Measurements from ENCODE around the gene FERMT2.

Gene FERMT2

GRCh38 chr14:52913271-52913670, 37.6 kb downstream of the FERMT2 start:
- no peak for TF ChIP-seq CREB1 (IDR thresholded peaks at IDR 0.05; ENCODE audit: low read depth)
- no peak for TF ChIP-seq NFIC (IDR thresholded peaks at IDR 0.05)
- TF ChIP-seq MAX (IDR thresholded peaks at IDR 0.05): no peak
- TF ChIP-seq EGR1 (IDR thresholded peaks at IDR 0.05): no peak
- no peak for TF ChIP-seq RAD21 (IDR thresholded peaks at IDR 0.05; ENCODE audit: low read depth)
- no peak for TF ChIP-seq USF1 (IDR thresholded peaks at IDR 0.05)

- TF ChIP-seq TEAD4 (IDR thresholded peaks at IDR 0.05) (no peak), CEBPB (IDR thresholded peaks at IDR 0.05) (no peak), TAF1 (IDR thresholded peaks at IDR 0.05; ENCODE audit: low read depth) (no peak), USF1 (IDR thresholded peaks at IDR 0.05) (no peak), TCF12 (IDR thresholded peaks at IDR 0.05; ENCODE audit: low read depth) (no peak), NFIC (IDR thresholded peaks at IDR 0.05) (no peak), MAX (IDR thresholded peaks at IDR 0.05) (no peak), CREB1 (IDR thresholded peaks at IDR 0.05; ENCODE audit: low read depth) (no peak), ZBTB7A (IDR thresholded peaks at IDR 0.05; ENCODE audit: low read depth) (no peak), YY1 (IDR thresholded peaks at IDR 0.05; ENCODE audit: low read depth) (no peak), EGR1 (IDR thresholded peaks at IDR 0.05) (no peak), REST (IDR thresholded peaks at IDR 0.05; ENCODE audit: low read depth) (no peak), EP300 (IDR thresholded peaks at IDR 0.05; ENCODE audit: borderline replicate concordance) (no peak), FOXM1 (IDR thresholded peaks at IDR 0.05; ENCODE audit: borderline replicate concordance, low read depth) (no peak), RAD21 (IDR thresholded peaks at IDR 0.05; ENCODE audit: low read depth) (no peak)
Measured at GRCh38 chr14:52911904-52912303, 38.9 kb downstream of the FERMT2 start.

- TF ChIP-seq RAD21 (IDR thresholded peaks at IDR 0.05; ENCODE audit: low read depth) (no peak), YY1 (IDR thresholded peaks at IDR 0.05; ENCODE audit: low read depth) (no peak), TAF1 (IDR thresholded peaks at IDR 0.05; ENCODE audit: low read depth) (no peak), ZBTB7A (IDR thresholded peaks at IDR 0.05; ENCODE audit: low read depth) (no peak), TEAD4 (IDR thresholded peaks at IDR 0.05) (no peak), EP300 (IDR thresholded peaks at IDR 0.05; ENCODE audit: borderline replicate concordance) (no peak), FOXM1 (IDR thresholded peaks at IDR 0.05; ENCODE audit: borderline replicate concordance, low read depth) (no peak), TCF12 (IDR thresholded peaks at IDR 0.05; ENCODE audit: low read depth) (no peak), USF1 (IDR thresholded peaks at IDR 0.05) (no peak), CEBPB (IDR thresholded peaks at IDR 0.05) (no peak), MAX (IDR thresholded peaks at IDR 0.05) (no peak), REST (IDR thresholded peaks at IDR 0.05; ENCODE audit: low read depth) (no peak), EGR1 (IDR thresholded peaks at IDR 0.05) (no peak), NFIC (IDR thresholded peaks at IDR 0.05) (no peak), CREB1 (IDR thresholded peaks at IDR 0.05; ENCODE audit: low read depth) (no peak)
Measured at GRCh38 chr14:52910572-52910971, 40.3 kb downstream of the FERMT2 start.

GRCh38 chr14:52907949-52908348, 42.9 kb downstream of the FERMT2 start:
- TF ChIP-seq YY1 (IDR thresholded peaks at IDR 0.05; ENCODE audit: low read depth) (no peak), NFIC (IDR thresholded peaks at IDR 0.05) (no peak), USF1 (IDR thresholded peaks at IDR 0.05) (no peak), ZBTB7A (IDR thresholded peaks at IDR 0.05; ENCODE audit: low read depth) (no peak), TCF12 (IDR thresholded peaks at IDR 0.05; ENCODE audit: low read depth) (no peak), CREB1 (IDR thresholded peaks at IDR 0.05; ENCODE audit: low read depth) (no peak), MAX (IDR thresholded peaks at IDR 0.05) (no peak), EP300 (IDR thresholded peaks at IDR 0.05; ENCODE audit: borderline replicate concordance) (no peak), RAD21 (IDR thresholded peaks at IDR 0.05; ENCODE audit: low read depth) (no peak), TAF1 (IDR thresholded peaks at IDR 0.05; ENCODE audit: low read depth) (no peak), CEBPB (IDR thresholded peaks at IDR 0.05) (no peak), EGR1 (IDR thresholded peaks at IDR 0.05) (no peak), REST (IDR thresholded peaks at IDR 0.05; ENCODE audit: low read depth) (no peak), TEAD4 (IDR thresholded peaks at IDR 0.05) (no peak), FOXM1 (IDR thresholded peaks at IDR 0.05; ENCODE audit: borderline replicate concordance, low read depth) (no peak)
